BLaER1 treated with 17β-estradiol and CSF1 and Interleukin-3, amounts not matched to agents 10 nM and 100 nM (cell line): ENCODE results near the gene DIP2B.

ENCODE experiments used
- H3K27ac ChIP-seq, 11 experiments: shearing (Covaris generic); formaldehyde crosslinking; 2 replicates each; pipeline ENCODE4 v1.8.1; 2022
- H3K27me3 ChIP-seq, 11 experiments: shearing (Covaris generic); formaldehyde crosslinking; 2 replicates each; pipeline ENCODE4 v1.8.1; 2022
- H3K36me3 ChIP-seq, 11 experiments: shearing (Covaris generic); formaldehyde crosslinking; 2 replicates each; pipeline ENCODE4 v1.8.1; 2022
- H3K4me1 ChIP-seq, 10 experiments: shearing (Covaris generic); formaldehyde crosslinking; 2 replicates each; pipeline ENCODE4 v1.8.1; 2022
- H3K4me2 ChIP-seq, 11 experiments: shearing (Covaris generic); formaldehyde crosslinking; 2 replicates each; pipeline ENCODE4 v1.8.1; 2022
- H3K4me3 ChIP-seq, 10 experiments: shearing (Covaris generic); formaldehyde crosslinking; 2 replicates each; pipeline ENCODE4 v1.8.1; 2022
- H3K9ac ChIP-seq, 11 experiments: shearing (Covaris generic); formaldehyde crosslinking; 2 replicates each; pipeline ENCODE4 v1.8.1; 2022
- H3K9me3 ChIP-seq, 11 experiments: shearing (Covaris generic); formaldehyde crosslinking; replicated peaks in 1 of 11; 2 replicates each; pipeline ENCODE4 v1.8.1; 2022
- H4K20me1 ChIP-seq, 11 experiments: shearing (Covaris generic); formaldehyde crosslinking; 2 replicates each; pipeline ENCODE4 v1.8.1; 2022
- Cebpa-rat ChIP-seq, 11 experiments: shearing (Covaris generic); IDR thresholded peaks; 2 replicates each; pipeline ENCODE4 v1.8.1; 2022

Gene DIP2B

DNA sequence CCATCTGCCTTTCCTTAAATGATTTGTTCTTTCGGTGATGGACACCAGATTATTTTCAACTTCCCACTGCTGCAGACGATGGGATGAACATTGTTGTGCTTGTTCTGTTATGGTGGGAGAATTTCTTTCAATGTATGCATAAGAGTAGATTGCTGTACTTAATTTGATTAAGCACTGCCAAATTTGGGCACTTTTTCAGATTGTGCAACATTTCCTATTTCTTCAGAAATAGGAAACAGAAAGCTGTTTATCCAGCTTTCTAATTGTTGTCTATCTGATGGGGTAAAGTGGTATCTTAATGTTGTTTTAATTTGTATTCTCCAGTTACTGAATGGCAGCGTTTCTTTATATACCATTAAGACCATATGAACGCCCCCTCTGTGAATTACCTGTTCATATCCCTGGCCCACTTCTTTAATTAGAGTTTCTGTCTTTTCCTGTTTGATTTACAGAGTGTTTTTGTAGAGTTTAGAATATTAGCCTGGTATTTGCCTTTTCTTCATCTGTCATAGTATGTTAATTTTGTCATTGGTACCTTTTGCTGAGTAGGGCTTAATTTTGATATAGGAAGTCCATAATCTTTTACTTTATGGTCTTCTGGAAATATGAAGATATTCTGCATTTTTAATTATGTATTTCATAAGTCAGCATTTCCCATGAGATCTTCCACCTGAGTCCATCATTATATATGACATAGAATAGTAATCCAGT is 59.6 kb downstream of the DIP2B start:
- Histone ChIP-seq H3K36me3 (peaks cover 0 to 23% (median 11%) of the 10 kb centered on the region in 11 experiments; a peak in 9 of 22 replicates), H3K4me1 (peaks cover 0 to 100% (median 85%) of the 10 kb centered on the region in 10 experiments; a peak in 16 of 20 replicates), H3K9ac (peak overlapping the region in 9 of 11 experiments; percentile 3 to 71 (median 50); a peak in 14 of 22 replicates), H3K9me3 (peaks cover 0 to 25% (median 6%) of the 10 kb centered on the region in 11 experiments; a peak in 14 of 22 replicates), H4K20me1 (peaks cover 0 to 65% (median 0%) of the 10 kb centered on the region in 11 experiments; a peak in 7 of 22 replicates), H3K27ac (peak overlapping the region in 10 of 11 experiments; percentile 50 to 82 (median 70); a peak in 18 of 22 replicates), H3K4me2 (peak overlapping the region in 10 of 11 experiments; percentile 14 to 88 (median 72); a peak in 19 of 22 replicates), H3K4me3 (peak overlapping the region in 4 of 10 experiments; percentile 4 to 24 (median 6); a peak in 4 of 20 replicates), H3K27me3 (no peaks in the 10 kb centered on the region)
- TF ChIP-seq Cebpa-rat (IDR thresholded peaks at IDR 0.05), result peak in 4 of 11 experiments; percentile 28 to 84 (median 66); a peak in 6 of 22 replicates

DNA sequence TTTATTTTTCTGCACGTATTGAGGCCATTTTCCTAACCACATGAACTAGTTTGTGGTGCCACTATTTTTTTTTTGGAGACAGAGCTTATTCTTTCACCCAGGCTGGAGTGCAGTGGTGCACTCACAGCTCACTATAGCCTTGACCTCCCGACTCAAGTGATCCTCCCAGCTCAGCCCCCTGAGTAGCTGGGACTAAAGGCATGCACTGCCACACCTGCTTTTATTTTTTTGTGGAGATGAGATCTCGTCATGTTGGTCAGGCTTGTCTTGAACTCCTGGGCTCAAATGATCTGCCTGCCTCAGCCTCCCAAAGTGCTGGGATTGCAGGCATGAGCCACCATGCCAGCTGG is 60.1 kb downstream of the DIP2B start:
- Histone ChIP-seq H3K4me3 (peak overlapping the region in 1 of 10 experiments; percentile 24; a peak in 2 of 20 replicates), H3K36me3 (peaks cover 0 to 18% (median 6%) of the 10 kb centered on the region in 11 experiments; a peak in 9 of 22 replicates), H3K9ac (peak overlapping the region in 6 of 11 experiments; percentile 3 to 71 (median 44); a peak in 9 of 22 replicates), H4K20me1 (peaks cover 0 to 65% (median 0%) of the 10 kb centered on the region in 11 experiments; a peak in 7 of 22 replicates), H3K27me3 (no peaks in the 10 kb centered on the region), H3K4me1 (peaks cover 0 to 100% (median 85%) of the 10 kb centered on the region in 10 experiments; a peak in 16 of 20 replicates), H3K27ac (peak overlapping the region in 10 of 11 experiments; percentile 46 to 82 (median 70); a peak in 18 of 22 replicates), H3K4me2 (peak overlapping the region in 9 of 11 experiments; percentile 14 to 88 (median 73); a peak in 18 of 22 replicates), H3K9me3 (peaks cover 0 to 26% (median 6%) of the 10 kb centered on the region in 11 experiments; a peak in 14 of 22 replicates)
- TF ChIP-seq Cebpa-rat (IDR thresholded peaks at IDR 0.05), result no peak

- no peak for TF ChIP-seq Cebpa-rat (IDR thresholded peaks at IDR 0.05)
- Histone ChIP-seq H3K4me1 (peaks cover 0 to 100% (median 88%) of the 10 kb centered on the region in 10 experiments; a peak in 16 of 20 replicates), H4K20me1 (peaks cover 0 to 59% (median 0%) of the 10 kb centered on the region in 11 experiments; a peak in 7 of 22 replicates)
Observed at GRCh38 chr12:50566066-50566465, 61.3 kb downstream of the DIP2B start.

GRCh38 chr12:50567926-50568325 is 63.1 kb downstream of the DIP2B start:
- peaks cover 0 to 20% (median 6%) of the 10 kb centered on the region in 11 experiments; a peak in 11 of 22 replicates for H3K36me3 ChIP-seq
- no peaks in the 10 kb centered on the region for H3K27me3 ChIP-seq
- no peak for TF ChIP-seq Cebpa-rat (IDR thresholded peaks at IDR 0.05)
- peaks cover 7 to 99% (median 87%) of the 10 kb centered on the region in 10 experiments; a peak in 18 of 20 replicates for H3K4me1 ChIP-seq
- peak overlapping the region in 8 of 11 experiments; percentile 2 to 88 (median 80); a peak in 14 of 22 replicates for H3K4me2 ChIP-seq
- H3K27ac ChIP-seq, result peak overlapping the region in 10 of 11 experiments; percentile 21 to 99 (median 94); a peak in 19 of 22 replicates
- H3K9ac ChIP-seq, result peak overlapping the region in 8 of 11 experiments; percentile 22 to 65 (median 58); a peak in 15 of 22 replicates
- H3K4me3 ChIP-seq, result no peak overlapping the region
- peaks cover 0 to 43% (median 0%) of the 10 kb centered on the region in 11 experiments; a peak in 6 of 22 replicates for H4K20me1 ChIP-seq
- H3K9me3 ChIP-seq, result peaks cover 0 to 39% (median 12%) of the 10 kb centered on the region in 11 experiments; a peak in 16 of 22 replicates

More at GRCh38 chr12:50566066-50566465, 61.3 kb downstream of the DIP2B start:
- H3K9me3 ChIP-seq, result peaks cover 0 to 35% (median 12%) of the 10 kb centered on the region in 11 experiments; a peak in 16 of 22 replicates
- peak overlapping the region in 6 of 11 experiments; percentile 54 to 88 (median 68); a peak in 11 of 22 replicates for H3K4me2 ChIP-seq
- no peaks in the 10 kb centered on the region for H3K27me3 ChIP-seq
- H3K9ac ChIP-seq, result no peak overlapping the region; a peak in 1 of 22 replicates
- H3K27ac ChIP-seq, result peak overlapping the region in 9 of 11 experiments; percentile 7 to 82 (median 72); a peak in 14 of 22 replicates
- peaks cover 0 to 20% (median 6%) of the 10 kb centered on the region in 11 experiments; a peak in 11 of 22 replicates for H3K36me3 ChIP-seq
- H3K4me3 ChIP-seq, result no peak overlapping the region

DNA sequence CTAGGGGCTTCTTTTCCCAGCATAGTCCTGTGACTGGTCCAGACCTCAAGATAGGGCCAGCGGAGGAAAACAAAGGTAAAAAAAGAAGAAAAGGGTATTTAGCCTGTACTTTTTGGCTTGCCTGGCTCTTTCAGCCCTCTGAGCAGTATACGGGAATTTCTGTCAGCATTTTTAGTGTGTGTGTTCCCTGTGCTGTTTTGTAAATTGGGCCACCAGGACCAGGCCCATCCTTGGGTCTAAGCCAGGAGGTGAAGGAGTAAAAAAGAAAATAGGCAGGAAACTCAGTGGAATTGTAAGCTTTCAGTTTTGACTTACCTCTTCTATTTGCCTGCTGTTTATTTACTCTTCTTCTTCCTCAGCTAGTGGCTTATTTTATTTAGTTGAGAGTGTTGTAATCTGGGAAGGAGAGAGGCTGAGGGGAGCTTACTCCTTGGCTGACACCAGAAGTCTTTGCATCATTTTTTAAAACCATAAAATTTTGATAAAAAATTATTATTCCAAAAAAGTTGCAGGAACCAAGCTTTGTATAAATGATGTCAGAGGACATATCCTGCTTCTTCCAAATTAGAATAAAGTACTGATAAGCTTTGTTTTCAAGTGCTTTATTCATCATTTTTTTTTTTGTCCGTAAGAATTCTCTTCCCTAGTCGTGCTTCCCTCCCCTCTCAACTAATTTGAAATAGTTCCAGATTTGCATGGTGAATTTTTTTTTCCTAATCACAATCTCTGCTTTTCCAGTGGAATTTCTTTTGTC is 63.7 kb downstream of the DIP2B start:
- H3K27ac ChIP-seq, result peak overlapping the region in 10 of 11 experiments; percentile 21 to 99 (median 94); a peak in 19 of 22 replicates
- peak overlapping the region in 8 of 11 experiments; percentile 2 to 88 (median 80); a peak in 14 of 22 replicates for H3K4me2 ChIP-seq
- H3K27me3 ChIP-seq, result no peaks in the 10 kb centered on the region

GRCh38 chr12:50569321-50569720 is 64.5 kb downstream of the DIP2B start:
- Histone ChIP-seq H3K27ac (peak overlapping the region in 10 of 11 experiments; percentile 43 to 99 (median 94); a peak in 16 of 22 replicates), H3K9ac (peak overlapping the region in 3 of 11 experiments; percentile 31 to 59 (median 35); a peak in 1 of 22 replicates), H3K4me2 (peak overlapping the region in 7 of 11 experiments; percentile 20 to 88 (median 84); a peak in 11 of 22 replicates), H3K4me1 (peaks cover 7 to 99% (median 87%) of the 10 kb centered on the region in 10 experiments; a peak in 18 of 20 replicates), H4K20me1 (peaks cover 0 to 30% (median 0%) of the 10 kb centered on the region in 11 experiments; a peak in 5 of 22 replicates), H3K4me3 (no peak overlapping the region), H3K27me3 (no peaks in the 10 kb centered on the region), H3K9me3 (peaks cover 0 to 39% (median 12%) of the 10 kb centered on the region in 11 experiments; a peak in 16 of 22 replicates), H3K36me3 (peaks cover 0 to 20% (median 6%) of the 10 kb centered on the region in 11 experiments; a peak in 11 of 22 replicates)
- no peak for TF ChIP-seq Cebpa-rat (IDR thresholded peaks at IDR 0.05)

More for the DNA sequence above, 63.7 kb downstream of the DIP2B start:
- peak overlapping the region in 8 of 11 experiments; percentile 22 to 65 (median 58); a peak in 15 of 22 replicates for H3K9ac ChIP-seq
- H3K9me3 ChIP-seq, result peaks cover 0 to 39% (median 12%) of the 10 kb centered on the region in 11 experiments; a peak in 16 of 22 replicates
- H4K20me1 ChIP-seq, result peaks cover 0 to 37% (median 0%) of the 10 kb centered on the region in 11 experiments; a peak in 5 of 22 replicates
- H3K4me3 ChIP-seq, result peak overlapping the region in 1 of 10 experiments; percentile 8; a peak in 1 of 20 replicates
- H3K36me3 ChIP-seq, result peaks cover 0 to 20% (median 6%) of the 10 kb centered on the region in 11 experiments; a peak in 11 of 22 replicates
- TF ChIP-seq Cebpa-rat (IDR thresholded peaks at IDR 0.05), result no peak
- H3K4me1 ChIP-seq, result peaks cover 7 to 99% (median 87%) of the 10 kb centered on the region in 10 experiments; a peak in 18 of 20 replicates

- H3K4me1 ChIP-seq, result peaks cover 7 to 99% (median 87%) of the 10 kb centered on the region in 10 experiments; a peak in 18 of 20 replicates
- peak overlapping the region in 10 of 11 experiments; percentile 82 to 99 (median 94); a peak in 19 of 22 replicates for H3K27ac ChIP-seq
- no peaks in the 10 kb centered on the region for H3K27me3 ChIP-seq
- H3K9ac ChIP-seq, result peak overlapping the region in 3 of 11 experiments; percentile 10 to 81 (median 48); a peak in 4 of 22 replicates
- no peak for TF ChIP-seq Cebpa-rat (IDR thresholded peaks at IDR 0.05)
- peaks cover 0 to 24% (median 0%) of the 10 kb centered on the region in 11 experiments; a peak in 5 of 22 replicates for H4K20me1 ChIP-seq
- H3K36me3 ChIP-seq, result peaks cover 0 to 20% (median 6%) of the 10 kb centered on the region in 11 experiments; a peak in 11 of 22 replicates
- H3K4me3 ChIP-seq, result no peak overlapping the region
- H3K9me3 ChIP-seq, result peaks cover 0 to 39% (median 12%) of the 10 kb centered on the region in 11 experiments; a peak in 16 of 22 replicates
- H3K4me2 ChIP-seq, result peak overlapping the region in 6 of 11 experiments; percentile 54 to 88 (median 85); a peak in 10 of 22 replicates
Observed at GRCh38 chr12:50569876-50570275, 65.1 kb downstream of the DIP2B start.
